GM12873 (cell line): ENCODE measurements around the gene F7.

Source experiments
- CTCF ChIP-seq: IDR thresholded peaks from 2 replicates; pipeline ENCODE4 v1.5.1; 2012; ENCODE audit warnings: low read depth, mild to moderate bottlenecking, moderate library complexity, low read length, control low read depth; ENCODE audit not compliant: insufficient read depth; ENCODE audit errors: missing control alignments

The F7 gene

GRCh38 chr13:113105032-113105920 lies at the start of gene F7:
Gene F7 (plus strand): TSS chr13:113105791. CDS start chr13:113105842, 51 bp downstream.
- no peak for TF ChIP-seq CTCF

- TF ChIP-seq CTCF: no peak
Measured at GRCh38 chr13:113057084-113057483, 48.5 kb upstream of the F7 start.

GRCh38 chr13:113058129-113058987 lies 47.2 kb upstream of the F7 start:
- TF ChIP-seq CTCF: no peak

- no peak for TF ChIP-seq CTCF
Measured at GRCh38 chr13:113058988-113059850, 46.4 kb upstream of the F7 start.

GRCh38 chr13:113059891-113060290 lies 45.7 kb upstream of the F7 start:
- TF ChIP-seq CTCF: no peak

GRCh38 chr13:113060557-113061270 lies 44.9 kb upstream of the F7 start:
- TF ChIP-seq CTCF: no peak
